Sigmoid colon (tissue), 7 donors: ENCODE results near the gene MINK1. TPM values are rescaled to one million over a fixed set of nuclear protein-coding genes. Genes with fewer than 3 reads are reported as not detected.
"Not testable (repeated sequence)": the region's sequence is repeated elsewhere in the genome, so short reads cannot be mapped to it uniquely, and the experiment has no call there.

ENCODE experiments used
- DNase-seq: peaks from one replicate; pipeline ENCODE4 v3.0.0-alpha.2; 2019
- H3K27ac ChIP-seq, 4 donors: fragments of 200-600 bp; sonication (generic); one replicate each; pipeline ENCODE4 v1.5.1; 2016 to 2019; ENCODE audit warnings: mild to moderate bottlenecking in 1 of 4
- H3K27me3 ChIP-seq, 3 donors: fragments of 200-600 bp; sonication (generic); one replicate each; pipeline ENCODE4 v1.5.1; 2019; ENCODE audit warnings: mild to moderate bottlenecking in 1 of 3
- H3K36me3 ChIP-seq, 4 donors: fragments of 200-600 bp; sonication (generic); one replicate each; pipeline ENCODE4 v1.5.1; 2016 to 2019
- H3K4me1 ChIP-seq, 4 donors: fragments of 200-600 bp; sonication (generic); one replicate each; pipeline ENCODE4 v1.5.1; 2017 to 2019
- H3K4me3 ChIP-seq, 4 donors: fragments of 200-600 bp; sonication (generic); one replicate each; pipeline ENCODE4 v1.5.1; 2017 to 2019; ENCODE audit warnings: mild to moderate bottlenecking in 2 of 4, moderate library complexity in 1 of 4
- H3K9me3 ChIP-seq, 4 donors: fragments of 200-600 bp in 3 of 4; sonication (generic) in 3 of 4; one replicate each; pipeline versions ENCODE4 v1.5.1 to v1.6.1; 2013 to 2019
- CTCF ChIP-seq, 4 experiments: fragments of 450-650 bp in 3 of 4; fragments of 200-600 bp in 1 of 4; IDR thresholded peaks; one replicate each; pipeline ENCODE4 v1.5.1; 2016 to 2019; ENCODE audit warnings: antibody characterized with exemption in 4 of 4, mild to moderate bottlenecking in 3 of 4, moderate library complexity in 2 of 4
- EP300 ChIP-seq, 4 donors: sonication (generic); formaldehyde crosslinking; IDR thresholded peaks; one replicate each; pipeline ENCODE4 v1.6.1; 2017; ENCODE audit warnings: antibody characterized with exemption in 4 of 4
- POLR2A ChIP-seq, 2 donors: fragments of 450-650 bp; IDR thresholded peaks; one replicate each; pipeline ENCODE4 v1.6.1; 2016; ENCODE audit warnings: antibody characterized with exemption in 2 of 2, mild to moderate bottlenecking in 2 of 2, moderate library complexity in 2 of 2
- POLR2AphosphoS5 ChIP-seq, 4 donors: sonication (generic); formaldehyde crosslinking; IDR thresholded peaks; one replicate each; pipeline ENCODE4 v1.6.1; 2017; ENCODE audit warnings: antibody characterized with exemption in 4 of 4
- WGBS, 2 donors: extraction: QIAGEN DNeasy Blood & Tissue Kit; methylation state at CpG; one replicate each; pipeline ENCODE4 v1.1.7; 2013; 5-methylcytosine and 5-hydroxymethylcytosine counted together
- intact Hi-C: fragments of 100-400 bp; cut with DNase I; formaldehyde crosslinking; loops from one replicate; pipeline ENCODE4 v1.15.1; 2023
- polyA plus RNA-seq, 3 donors: library from polyadenylated mRNA; stranded (reverse); fragments of 200-250 nt; gene quantifications; one replicate each; pipeline ENCODE4 v1.2.3, GENCODE V29; 2013
- total RNA-seq, 4 donors: library from RNA; depleted of rRNA; stranded (reverse); fragments of >200 nt; gene quantifications; one replicate each; pipeline ENCODE4 v1.1.0, GENCODE V29; 2016
- donor health status: healthy with polysubstance abuse.
- donor health status: Bipolar disorder and iron deficiency.
- donor health status: healthy.

The MINK1 gene
- total and polyA plus RNA-seq, 7 donors: 17.1 to 117 (median 43.8) TPM

- intact Hi-C loops: no loop called here
- WGBS, 2 donors: 77 to 87% methylated on average over 16 of the region's 16 CpGs
- Histone ChIP-seq H3K4me3 (no peak overlapping the region), H3K27me3 (no peaks in the 10 kb centered on the region), H3K9me3 (no peaks in the 10 kb centered on the region), H3K4me1 (peaks cover 0 to 21% (median 19%) of the 10 kb centered on the region in 4 donors), H3K27ac (no peak overlapping the region), H3K36me3 (peaks cover 0 to 7% (median 0%) of the 10 kb centered on the region in 4 donors)
- no peak for DNase-seq
- no peak for TF ChIP-seq EP300 (IDR thresholded peaks at IDR 0.05)
- TF ChIP-seq CTCF (IDR thresholded peaks at IDR 0.05): no peak
- no peak for TF ChIP-seq POLR2A (IDR thresholded peaks at IDR 0.05)
- TF ChIP-seq POLR2AphosphoS5 (IDR thresholded peaks at IDR 0.05): no peak
Observed at GRCh38 chr17:4861052-4861451, 27.9 kb downstream of the MINK1 start.

GRCh38 chr17:4862720-4863119 is 29.6 kb downstream of the MINK1 start:
- H3K9me3 ChIP-seq: no peaks in the 10 kb centered on the region
- H3K4me1 ChIP-seq: peaks cover 0 to 18% (median 17%) of the 10 kb centered on the region in 4 donors
- no peaks in the 10 kb centered on the region for H3K27me3 ChIP-seq
- no peak overlapping the region for H3K27ac ChIP-seq
- TF ChIP-seq POLR2A (IDR thresholded peaks at IDR 0.05) (no peak), EP300 (IDR thresholded peaks at IDR 0.05) (no peak), POLR2AphosphoS5 (IDR thresholded peaks at IDR 0.05) (no peak), CTCF (IDR thresholded peaks at IDR 0.05) (no peak)
- peaks cover 0 to 7% (median 0%) of the 10 kb centered on the region in 4 donors for H3K36me3 ChIP-seq
- H3K4me3 ChIP-seq: no peak overlapping the region
- intact Hi-C loops: no loop called here
- 96% methylated on average over 4 of the region's 4 CpGs for WGBS, 2 donors
- no peak for DNase-seq

GRCh38 chr17:4863321-4863720 is 30.2 kb downstream of the MINK1 start:
- intact Hi-C loops: no loop called here
- Histone ChIP-seq H3K4me3 (no peak overlapping the region), H3K9me3 (no peaks in the 10 kb centered on the region), H3K4me1 (peaks cover 0 to 12% (median 11%) of the 10 kb centered on the region in 4 donors), H3K36me3 (peaks cover 0 to 7% (median 0%) of the 10 kb centered on the region in 4 donors), H3K27me3 (no peaks in the 10 kb centered on the region), H3K27ac (no peak overlapping the region)
- 89 to 90% methylated on average over 1 of the region's 1 CpG for WGBS, 2 donors
- DNase-seq: no peak
- TF ChIP-seq EP300 (IDR thresholded peaks at IDR 0.05) (no peak), POLR2A (IDR thresholded peaks at IDR 0.05) (no peak), CTCF (IDR thresholded peaks at IDR 0.05) (no peak), POLR2AphosphoS5 (IDR thresholded peaks at IDR 0.05) (no peak)

GRCh38 chr17:4867535-4867934 is 34.4 kb downstream of the MINK1 start:
- H3K9me3 ChIP-seq, H3K36me3 ChIP-seq, DNase-seq, H3K4me1 ChIP-seq, H3K27me3 ChIP-seq, H3K4me3 ChIP-seq, H3K27ac ChIP-seq, intact Hi-C loops: not testable (repeated sequence)
- 88 to 96% methylated on average over 5 of the region's 5 CpGs for WGBS, 2 donors

- H3K4me1 ChIP-seq, H3K27ac ChIP-seq, H3K36me3 ChIP-seq, H3K4me3 ChIP-seq, H3K27me3 ChIP-seq, DNase-seq, H3K9me3 ChIP-seq, intact Hi-C loops: not testable (repeated sequence)
- 94 to 95% methylated on average over 22 of the region's 22 CpGs for WGBS, 2 donors
Observed at GRCh38 chr17:4869058-4869998, 36.2 kb downstream of the MINK1 start.
